Kidney (tissue), 14 donors: Measurements from ENCODE around the gene SLC2A9. TPM values are rescaled to one million over a fixed set of nuclear protein-coding genes. Genes with fewer than 3 reads are reported as not detected.

Experiments used
- DNase-seq, 5 donors: peaks; one replicate each; pipeline ENCODE4 v3.0.0-alpha.2; 2013 to 2020
- FAIRE-seq: peaks from 2 replicates; lab custom pipeline; 2012; peaks lifted over from hg19 to GRCh38; lab: Jason Lieb, UNC
- H3K27ac ChIP-seq, 2 donors: one replicate each; pipeline ENCODE4 v1.7.0; 2013; ENCODE audit warnings: low read depth in 2 of 2, low read length in 2 of 2, inconsistent platforms in 1 of 2
- H3K27me3 ChIP-seq: one replicate; pipeline ENCODE4 v1.7.1; 2013; ENCODE audit warnings: low read length, inconsistent platforms; ENCODE audit not compliant: control insufficient read depth, insufficient read depth
- H3K36me3 ChIP-seq, 3 donors: one replicate each; pipeline versions ENCODE4 v1.7.0 to v1.7.1; 2013; ENCODE audit warnings: low read length in 3 of 3, control low read depth in 1 of 3, inconsistent platforms in 1 of 3; ENCODE audit not compliant: insufficient read depth in 3 of 3, control insufficient read depth in 2 of 3
- H3K4me1 ChIP-seq, 3 donors: one replicate each; pipeline versions ENCODE4 v1.7.0 to v1.7.1; 2013; ENCODE audit warnings: low read length in 3 of 3, inconsistent platforms in 1 of 3, low read depth in 1 of 3; ENCODE audit not compliant: control insufficient read depth in 2 of 3, insufficient read depth in 2 of 3
- H3K4me3 ChIP-seq, 3 donors: one replicate each; pipeline versions ENCODE4 v1.7.0 to v1.8.1; 2013; ENCODE audit warnings: low read length in 3 of 3, control low read depth in 1 of 3, inconsistent platforms in 1 of 3
- H3K9ac ChIP-seq, 3 donors: one replicate each; pipeline versions ENCODE4 v1.7.0 to v1.7.1; 2013; ENCODE audit warnings: low read length in 3 of 3, control low read depth in 1 of 3, inconsistent platforms in 1 of 3
- H3K9me3 ChIP-seq, 3 donors: one replicate each; pipeline versions ENCODE4 v1.7.0 to v1.7.1; 2013; ENCODE audit warnings: low read length in 3 of 3, control low read depth in 1 of 3, inconsistent platforms in 1 of 3; ENCODE audit not compliant: control insufficient read depth in 2 of 3, insufficient read depth in 1 of 3
- CTCF ChIP-seq: IDR thresholded peaks from 3 replicates; pipeline ENCODE4 v1.5.1; 2012; ENCODE audit warnings: mild to moderate bottlenecking, moderate library complexity, borderline replicate concordance; ENCODE audit not compliant: insufficient read depth; ENCODE audit errors: extremely low read depth
- intact Hi-C: fragments of 100-400 bp; cut with DNase I; formaldehyde crosslinking; loops from one replicate; pipeline ENCODE4 v1.11.1; 2022
- polyA plus RNA-seq: library from polyadenylated mRNA; stranded (reverse); fragments of 350-450 nt; fragmentation: Illumina TruSeq; extraction: RNeasy Lipid Tissue Mini Kit (QIAGEN cat#74804); gene quantifications from one replicate; pipeline ENCODE4 v1.2.3, GENCODE V29; 2014; ENCODE audit warnings: low read depth, low replicate concordance; ENCODE audit not compliant: insufficient read depth
- total RNA-seq: library from RNA; stranded (reverse); fragmentation: NEBNext Ultra II Directional; extraction: Animal tissue kit (Norgen Biotek cat#: 25700); gene quantifications from one replicate; pipeline ENCODE4 v1.2.1, GENCODE V29; 2021
- donor health status: control.
- donor health status: control.
- donor health status: control.
- donor health status: control.
- donor health status: control.
- donor health status: DM: yes; HTN: yes; CAD: no.
- donor health status: Normal renal cell carcinoma (clear cell type).

Gene SLC2A9
- total and polyA plus RNA-seq, 2 donors from 2014 or later, result 41.5 to 47.6 TPM

DNA sequence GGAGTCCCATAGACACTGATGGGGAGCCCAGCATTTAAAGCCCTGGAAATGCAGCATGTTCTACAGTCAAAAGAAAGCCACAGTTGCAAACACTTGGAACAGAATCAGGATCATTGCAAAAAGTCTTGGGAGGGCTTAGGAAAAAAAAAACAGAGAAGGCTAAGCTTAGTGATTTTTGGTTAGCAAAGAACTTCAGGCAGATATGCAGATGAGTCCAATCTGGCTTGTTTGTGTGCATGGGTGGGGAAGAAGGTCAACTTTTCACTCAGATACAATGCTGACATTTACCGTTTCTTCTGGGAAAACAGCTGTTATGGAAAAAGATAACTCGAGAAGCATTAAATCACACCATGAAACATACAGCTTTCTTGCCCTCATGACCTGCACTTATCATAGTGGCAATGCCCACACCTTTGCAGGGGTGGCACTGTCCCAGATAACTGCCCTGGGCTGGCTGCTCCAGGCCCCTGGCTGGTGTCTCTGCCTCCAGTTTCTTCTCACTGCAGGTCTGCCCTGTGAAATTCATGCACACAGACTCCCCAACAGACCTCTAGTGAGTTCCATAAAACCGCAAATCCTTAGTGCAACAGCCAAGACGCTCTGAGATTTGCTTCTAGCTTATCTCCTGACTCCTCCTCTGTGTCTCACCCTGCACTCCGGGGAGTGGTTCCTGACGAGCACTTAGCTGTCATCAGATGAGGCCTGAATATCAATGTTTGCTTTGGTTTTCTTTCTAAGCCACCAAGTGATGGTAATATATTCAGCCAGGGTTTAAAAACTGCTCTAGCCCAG is 140.7 kb downstream of the SLC2A9 start:
- no peak overlapping the region for H3K9ac ChIP-seq
- no peak overlapping the region for H3K4me3 ChIP-seq
- FAIRE-seq (no peak), DNase-seq (no peak)
- H3K4me1 ChIP-seq, result no peaks in the 10 kb centered on the region
- no peaks in the 10 kb centered on the region for H3K9me3 ChIP-seq
- H3K36me3 ChIP-seq, result peaks cover 0 to 3% (median 0%) of the 10 kb centered on the region in 3 donors
- intact Hi-C loops, result no loop called here
- H3K27ac ChIP-seq, result no peak overlapping the region
- TF ChIP-seq CTCF, result no peak
- no peaks in the 10 kb centered on the region for H3K27me3 ChIP-seq

DNA sequence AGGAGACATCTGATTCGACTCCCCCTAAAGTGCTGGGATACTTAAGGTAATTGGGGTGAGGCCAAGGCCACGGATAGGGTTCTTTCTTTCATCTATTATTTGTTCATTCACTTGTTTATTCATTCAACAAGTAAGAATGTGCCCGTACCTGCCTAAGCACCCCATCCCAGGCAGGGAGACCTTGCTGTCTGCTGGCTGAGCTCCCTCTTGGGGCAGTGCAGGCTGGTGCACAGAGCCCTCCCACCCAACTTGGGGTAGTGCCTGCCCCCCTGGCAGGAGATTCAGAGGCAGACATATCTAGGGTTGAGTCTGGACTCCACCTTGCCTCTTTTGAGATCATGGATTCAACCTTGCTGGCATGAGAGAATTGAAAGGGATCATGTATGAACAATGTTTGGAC is 144.2 kb downstream of the SLC2A9 start:
- DNase-seq (no peak), FAIRE-seq (no peak)
- no peak overlapping the region for H3K4me3 ChIP-seq
- H3K9me3 ChIP-seq, result no peaks in the 10 kb centered on the region
- H3K36me3 ChIP-seq, result peaks cover 0 to 3% (median 0%) of the 10 kb centered on the region in 3 donors
- H3K27ac ChIP-seq, result no peak overlapping the region
- H3K4me1 ChIP-seq, result no peaks in the 10 kb centered on the region
- intact Hi-C loops, result no loop called here
- no peak for TF ChIP-seq CTCF
- H3K27me3 ChIP-seq, result no peaks in the 10 kb centered on the region
- H3K9ac ChIP-seq, result no peak overlapping the region

DNA sequence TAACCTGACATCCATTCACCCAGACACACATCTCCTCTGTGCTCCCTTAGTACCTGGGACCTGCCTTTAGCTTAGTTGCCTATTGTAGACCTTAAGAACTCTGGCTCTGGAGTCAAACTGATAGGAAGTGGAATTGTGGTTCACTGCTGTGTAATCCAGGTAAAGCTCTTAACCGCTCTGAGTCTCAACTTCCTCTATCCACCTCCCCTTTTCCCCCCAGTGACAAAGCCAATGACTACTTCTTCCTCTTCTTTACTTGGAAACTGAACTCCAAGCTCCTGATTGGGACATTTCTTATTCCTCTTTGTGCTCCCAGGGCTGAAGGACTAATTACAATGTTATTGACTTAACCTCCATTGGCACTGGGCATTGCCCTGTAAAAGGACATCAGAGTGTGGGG is 145.8 kb downstream of the SLC2A9 start:
- H3K36me3 ChIP-seq, result no peaks in the 10 kb centered on the region
- H3K4me3 ChIP-seq, result no peak overlapping the region
- H3K27me3 ChIP-seq, result no peaks in the 10 kb centered on the region
- no peak overlapping the region for H3K9ac ChIP-seq
- no peaks in the 10 kb centered on the region for H3K4me1 ChIP-seq
- H3K27ac ChIP-seq, result no peak overlapping the region
- no peaks in the 10 kb centered on the region for H3K9me3 ChIP-seq
- intact Hi-C loops, result no loop called here
- no peak for TF ChIP-seq CTCF
- DNase-seq, result no peak
- FAIRE-seq, result no peak
